ENCODE measurements around the gene RASAL3.

The RASAL3 gene

DNA sequence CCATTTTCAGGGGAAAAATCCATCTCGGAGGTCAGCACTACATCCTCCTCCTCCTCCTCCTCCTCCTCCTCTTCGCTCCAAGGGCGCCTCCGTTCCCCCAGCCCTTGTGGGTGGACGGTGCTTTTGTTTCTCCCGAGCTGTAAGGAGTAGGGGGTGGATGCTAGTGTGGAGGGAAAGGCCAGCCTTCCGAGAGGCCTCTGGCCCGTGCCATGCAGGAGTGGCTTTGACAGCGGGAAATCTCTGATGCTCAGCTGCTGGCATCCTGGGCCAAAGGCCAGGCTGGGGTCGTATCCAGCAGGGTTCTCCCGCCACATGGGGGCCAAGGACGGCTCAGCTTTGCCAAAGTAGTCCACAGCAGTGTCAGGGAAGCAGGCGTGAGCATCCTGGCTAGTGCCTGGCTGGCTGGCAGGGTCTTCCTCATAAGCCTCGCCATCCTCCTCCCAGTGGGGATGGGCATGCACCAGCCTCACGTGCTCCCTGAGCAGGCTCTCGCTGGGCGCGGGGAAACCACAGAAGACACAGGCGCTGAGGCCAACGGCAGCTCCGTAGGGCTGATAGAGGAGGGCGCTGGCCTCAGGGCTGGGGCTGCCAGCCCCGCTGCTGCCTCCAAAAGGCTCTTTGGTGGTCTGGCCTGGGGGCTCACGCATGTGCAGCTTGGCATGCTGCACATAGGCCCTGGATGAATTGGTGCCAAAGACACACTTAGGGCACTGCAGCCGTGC lies 25.1 kb downstream of the RASAL3 start:
- Histone ChIP-seq H4K20me1 (ENCODE audit: insufficient read depth, low read length) (no peaks in the 10 kb centered on the region), H3K27ac (ENCODE audit: low read length) (no peak overlapping the region), H3K9ac (ENCODE audit: low read length) (no peak overlapping the region), H3K79me2 (ENCODE audit: low read length) (no peaks in the 10 kb centered on the region), H2AFZ (ENCODE audit: low read depth, low read length) (no peak overlapping the region), H3K36me3 (replicated peaks; ENCODE audit: low read depth, low read length) (no peaks in the 10 kb centered on the region), H3K9me3 (ENCODE audit: insufficient read depth, low read length) (no peaks in the 10 kb centered on the region), H3K4me3 (ENCODE audit: low read length) (no peak overlapping the region), H3K27me3 (ENCODE audit: low read depth, low read length) (no peaks in the 10 kb centered on the region), H3K4me2 (ENCODE audit: low read length) (no peak overlapping the region), H3K4me1 (ENCODE audit: low read length) (peaks cover 4% of the 10 kb centered on the region; the same call in 1 of the 2 replicates)
- TF ChIP-seq EZH2phosphoT487 (IDR thresholded peaks at IDR 0.05; ENCODE audit: low read depth) (no peak), CTCF (IDR thresholded peaks at IDR 0.05; ENCODE audit: low read depth, low read length) (no peak)

- Histone ChIP-seq H4K20me1 (ENCODE audit: insufficient read depth, low read length) (no peaks in the 10 kb centered on the region), H3K9me3 (ENCODE audit: insufficient read depth, low read length) (no peaks in the 10 kb centered on the region), H3K4me1 (ENCODE audit: low read length) (peaks cover 6% of the 10 kb centered on the region; the same call in 1 of the 2 replicates), H3K4me2 (ENCODE audit: low read length) (no peak overlapping the region), H3K36me3 (replicated peaks; ENCODE audit: low read depth, low read length) (no peaks in the 10 kb centered on the region), H3K79me2 (ENCODE audit: low read length) (no peaks in the 10 kb centered on the region), H2AFZ (ENCODE audit: low read depth, low read length) (no peak overlapping the region), H3K27me3 (ENCODE audit: low read depth, low read length) (no peaks in the 10 kb centered on the region), H3K9ac (ENCODE audit: low read length) (no peak overlapping the region), H3K27ac (ENCODE audit: low read length) (no peak overlapping the region), H3K4me3 (ENCODE audit: low read length) (no peak overlapping the region)
- no peak for TF ChIP-seq CTCF (IDR thresholded peaks at IDR 0.05; ENCODE audit: low read depth, low read length)
- no peak for TF ChIP-seq EZH2phosphoT487 (IDR thresholded peaks at IDR 0.05; ENCODE audit: low read depth)
Observed at GRCh38 chr19:15438577-15438976, 25.8 kb downstream of the RASAL3 start.

DNA sequence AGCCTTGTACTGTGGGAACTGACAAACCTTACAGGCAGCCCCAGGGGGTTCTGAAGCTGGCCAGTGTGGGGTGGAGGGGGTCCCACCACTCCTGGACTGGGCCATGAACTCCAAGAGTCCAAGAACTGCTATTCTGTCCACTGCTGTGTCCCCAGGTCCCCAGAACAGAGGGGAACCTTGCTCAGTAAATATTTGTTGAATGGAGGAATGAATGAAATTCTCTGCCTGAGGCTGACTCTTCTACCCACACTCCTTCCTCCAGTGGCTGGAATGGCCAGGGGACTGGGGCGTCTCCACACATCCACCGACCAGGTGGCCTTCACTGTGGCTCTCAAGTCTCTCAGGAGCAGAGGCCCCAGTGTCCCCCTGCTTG lies 26.2 kb downstream of the RASAL3 start:
- TF ChIP-seq EZH2phosphoT487 (IDR thresholded peaks at IDR 0.05; ENCODE audit: low read depth): no peak
- TF ChIP-seq CTCF (IDR thresholded peaks at IDR 0.05; ENCODE audit: low read depth, low read length): no peak
- H2AFZ ChIP-seq (ENCODE audit: low read depth, low read length): no peak overlapping the region
- H3K4me2 ChIP-seq (ENCODE audit: low read length): no peak overlapping the region
- no peaks in the 10 kb centered on the region for H4K20me1 ChIP-seq (ENCODE audit: insufficient read depth, low read length)
- no peaks in the 10 kb centered on the region for H3K9me3 ChIP-seq (ENCODE audit: insufficient read depth, low read length)
- H3K27me3 ChIP-seq (ENCODE audit: low read depth, low read length): no peaks in the 10 kb centered on the region
- H3K4me1 ChIP-seq (ENCODE audit: low read length): peaks cover 10% of the 10 kb centered on the region; the same call in 1 of the 2 replicates
- no peak overlapping the region for H3K27ac ChIP-seq (ENCODE audit: low read length)
- no peaks in the 10 kb centered on the region for H3K79me2 ChIP-seq (ENCODE audit: low read length)
- no peak overlapping the region for H3K9ac ChIP-seq (ENCODE audit: low read length)
- no peak overlapping the region for H3K4me3 ChIP-seq (ENCODE audit: low read length)
- no peaks in the 10 kb centered on the region for H3K36me3 ChIP-seq (replicated peaks; ENCODE audit: low read depth, low read length)

GRCh38 chr19:15437355-15438123 lies 26.8 kb downstream of the RASAL3 start:
- Histone ChIP-seq H3K79me2 (ENCODE audit: low read length) (peaks cover 4% of the 10 kb centered on the region; the same call in 1 of the 2 replicates), H4K20me1 (ENCODE audit: insufficient read depth, low read length) (no peaks in the 10 kb centered on the region), H3K36me3 (replicated peaks; ENCODE audit: low read depth, low read length) (no peaks in the 10 kb centered on the region), H3K4me2 (ENCODE audit: low read length) (no peak overlapping the region), H3K9me3 (ENCODE audit: insufficient read depth, low read length) (no peaks in the 10 kb centered on the region), H3K9ac (ENCODE audit: low read length) (no peak overlapping the region), H3K4me3 (ENCODE audit: low read length) (no peak overlapping the region), H3K4me1 (ENCODE audit: low read length) (peaks cover 10% of the 10 kb centered on the region; the same call in 1 of the 2 replicates), H3K27me3 (ENCODE audit: low read depth, low read length) (no peaks in the 10 kb centered on the region), H3K27ac (ENCODE audit: low read length) (no peak overlapping the region), H2AFZ (ENCODE audit: low read depth, low read length) (no peak overlapping the region)
- TF ChIP-seq CTCF (IDR thresholded peaks at IDR 0.05; ENCODE audit: low read depth, low read length) (no peak), EZH2phosphoT487 (IDR thresholded peaks at IDR 0.05; ENCODE audit: low read depth) (no peak)
